OCI-LY3 (cell line): ENCODE measurements around the gene GNAS-AS1.

Experiments
- CTCF ChIP-seq: fragments of 200-600, 300-600 bp; sonication (generic); IDR thresholded peaks from 2 replicates; pipeline ENCODE4 v1.5.1; 2014; ENCODE audit warnings: antibody characterized with exemption, low read length, low read depth
- EZH2phosphoT487 ChIP-seq: fragments of 200-600 bp; shearing (Covaris generic); IDR thresholded peaks from 2 replicates; pipeline ENCODE4 v1.6.1; 2018; ENCODE audit warnings: antibody characterized with exemption, mixed run types, low read depth

GRCh38 chr20:58895448-58896180, 44.9 kb upstream of the GNAS-AS1 start:
- no peak for TF ChIP-seq CTCF
- TF ChIP-seq EZH2phosphoT487 = no peak
